Erythroblast (primary cell): ENCODE data around the gene TTC39C.

Experiments
- DNase-seq, 2 experiments: peaks; one replicate each; lab custom pipeline; 2025; lab: John Stamatoyannopoulos, UW
- GATA1 ChIP-seq: IDR thresholded peaks from 2 replicates; pipeline ENCODE4 v1.6.1; 2011; ENCODE audit warnings: low read depth, mild to moderate bottlenecking, control low read depth, low read length, moderate library complexity
- POLR2A ChIP-seq: IDR thresholded peaks from 2 replicates; pipeline ENCODE4 v1.6.1; 2011; ENCODE audit warnings: mild to moderate bottlenecking, low read length

TTC39C gene

GRCh38 chr18:24014062-24014985 lies at the start of gene TTC39C:
TTC39C (plus strand) TSS chr18:24014754; CDS start chr18:24014872, 118 bp downstream.
- TF ChIP-seq GATA1, result no peak
- no peak for TF ChIP-seq POLR2A
- peak; percentile 46 to 49 for DNase-seq

- no peak for TF ChIP-seq GATA1
- TF ChIP-seq POLR2A, result no peak
- no peak for DNase-seq
Observed at GRCh38 chr18:23966909-23967308, 47.6 kb upstream of the TTC39C start.

- TF ChIP-seq POLR2A, result no peak
- no peak for TF ChIP-seq GATA1
- no peak for DNase-seq
Observed at GRCh38 chr18:23967321-23968089, 47.0 kb upstream of the TTC39C start.

- DNase-seq, result no peak
- no peak for TF ChIP-seq POLR2A
- TF ChIP-seq GATA1, result no peak
Observed at GRCh38 chr18:23968638-23969604, 45.6 kb upstream of the TTC39C start.

- no peak for TF ChIP-seq GATA1
- no peak for TF ChIP-seq POLR2A
- DNase-seq, result no peak
Observed at GRCh38 chr18:23969664-23970063, 44.9 kb upstream of the TTC39C start.

- no peak for TF ChIP-seq GATA1
- no peak for TF ChIP-seq POLR2A
- no peak for DNase-seq
Observed at GRCh38 chr18:23970161-23971096, 44.1 kb upstream of the TTC39C start.

- DNase-seq, result no peak
- no peak for TF ChIP-seq POLR2A
Observed at GRCh38 chr18:23971097-23971440, 43.5 kb upstream of the TTC39C start.

GRCh38 chr18:23971666-23972230 lies 42.8 kb upstream of the TTC39C start:
- DNase-seq, result no peak
- TF ChIP-seq POLR2A, result no peak
- no peak for TF ChIP-seq GATA1

GRCh38 chr18:23972453-23972852 lies 42.1 kb upstream of the TTC39C start:
- DNase-seq, result no peak
- no peak for TF ChIP-seq POLR2A
- TF ChIP-seq GATA1, result no peak

GRCh38 chr18:23977103-23977502 lies 37.5 kb upstream of the TTC39C start:
- no peak for TF ChIP-seq GATA1
- TF ChIP-seq POLR2A, result no peak
- no peak for DNase-seq

GRCh38 chr18:23977719-23978483 lies 36.7 kb upstream of the TTC39C start:
- no peak for DNase-seq
- TF ChIP-seq POLR2A (no peak), GATA1 (no peak)

GRCh38 chr18:23981369-23981980 lies 33.1 kb upstream of the TTC39C start:
- no peak for TF ChIP-seq POLR2A
- TF ChIP-seq GATA1, result no peak
- DNase-seq, result no peak
